GM19035 (cell line): ENCODE measurements around the gene SLC28A1.

Source experiments
- ATAC-seq: cut with Tn5 transposase; IDR thresholded peaks from one replicate; pipeline ENCODE4 v1.9.1; 2021; ENCODE audit not compliant: unreplicated experiment

The SLC28A1 gene

DNA sequence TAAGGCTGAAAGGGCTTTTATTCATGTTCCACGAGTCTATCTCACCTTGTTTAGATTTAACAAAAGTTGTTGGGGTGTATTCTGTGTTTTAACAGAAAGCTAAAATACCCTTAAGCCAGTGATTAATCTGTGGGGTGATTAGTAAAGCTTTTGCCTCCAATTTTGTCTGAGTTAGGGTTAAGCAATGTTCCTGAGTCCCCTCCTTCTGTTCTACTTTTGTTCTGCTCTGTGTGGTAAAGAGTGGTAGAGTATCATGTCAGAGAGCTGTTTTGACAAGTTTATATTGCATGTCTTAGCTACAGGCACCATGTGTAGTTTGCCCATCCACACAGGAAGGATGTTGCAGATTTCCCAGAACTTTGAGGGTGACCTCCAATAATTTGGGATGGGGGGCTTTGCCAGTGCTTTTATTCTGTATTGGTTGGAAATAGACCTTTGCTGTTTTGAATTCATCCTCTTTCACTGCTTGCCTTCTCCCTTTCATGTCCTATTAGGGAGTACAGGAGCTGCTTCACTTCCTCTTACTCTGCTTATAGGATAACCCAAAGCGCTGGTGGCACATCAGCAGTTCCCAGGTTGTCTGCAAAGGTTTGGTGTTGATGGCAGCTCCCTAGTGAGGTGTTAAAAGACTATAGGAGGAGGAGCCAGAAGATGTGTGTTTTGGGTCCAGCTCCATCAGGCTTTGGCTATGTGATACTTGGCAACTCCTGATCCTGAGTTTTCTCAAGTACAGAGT lies 104.6 kb downstream of the SLC28A1 start:
- ATAC-seq, result no peak

DNA sequence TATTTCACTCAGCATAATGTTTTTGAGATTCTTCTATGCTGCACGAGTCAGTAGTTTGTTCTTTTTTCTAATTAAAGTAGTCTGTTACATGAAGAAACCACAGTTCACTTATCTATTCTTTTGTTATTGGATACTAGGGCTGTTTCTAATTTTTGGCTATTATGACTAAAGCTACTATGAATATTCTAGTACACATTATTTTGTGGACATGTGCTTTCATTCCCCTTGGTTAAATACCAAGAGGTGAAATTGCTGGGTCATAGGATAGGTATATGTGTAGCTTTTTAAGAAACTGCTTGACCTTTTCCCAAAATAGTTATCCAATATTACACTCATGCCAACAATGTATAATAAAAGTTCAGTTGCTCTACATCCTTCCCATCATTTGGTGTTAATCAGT lies 106.0 kb downstream of the SLC28A1 start:
- ATAC-seq, result no peak

DNA sequence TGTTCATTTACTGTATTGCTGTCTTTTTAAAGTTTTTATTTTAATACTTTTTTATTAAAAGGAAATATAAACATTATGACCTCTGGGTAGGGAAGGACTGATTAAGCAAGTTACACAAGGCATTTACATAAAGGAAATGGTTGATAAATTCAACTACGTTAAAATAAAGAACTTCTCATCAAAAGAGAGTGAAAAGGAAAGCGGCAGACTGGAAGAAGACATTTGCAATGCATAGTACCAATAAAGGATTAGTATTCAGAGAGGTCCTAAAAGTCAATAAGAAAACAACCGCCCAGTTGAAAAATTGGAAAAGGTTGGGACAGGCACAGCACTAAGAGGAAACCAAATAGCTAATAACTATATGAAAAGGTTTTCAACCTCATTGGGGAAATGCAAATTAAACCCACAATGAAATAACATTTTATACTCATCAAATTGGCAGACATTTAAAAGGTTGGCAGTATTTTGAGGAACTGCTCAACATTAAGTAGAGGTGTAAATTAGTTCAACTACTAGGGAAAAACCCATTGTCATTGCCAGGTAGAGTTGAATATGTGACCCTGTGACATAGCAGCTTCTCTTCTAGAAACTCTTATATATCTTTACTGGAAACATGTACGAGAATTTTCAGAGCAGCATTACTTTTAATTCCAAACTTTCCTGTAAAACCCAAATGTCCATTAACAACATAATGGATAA lies 106.7 kb downstream of the SLC28A1 start:
- no peak for ATAC-seq

DNA sequence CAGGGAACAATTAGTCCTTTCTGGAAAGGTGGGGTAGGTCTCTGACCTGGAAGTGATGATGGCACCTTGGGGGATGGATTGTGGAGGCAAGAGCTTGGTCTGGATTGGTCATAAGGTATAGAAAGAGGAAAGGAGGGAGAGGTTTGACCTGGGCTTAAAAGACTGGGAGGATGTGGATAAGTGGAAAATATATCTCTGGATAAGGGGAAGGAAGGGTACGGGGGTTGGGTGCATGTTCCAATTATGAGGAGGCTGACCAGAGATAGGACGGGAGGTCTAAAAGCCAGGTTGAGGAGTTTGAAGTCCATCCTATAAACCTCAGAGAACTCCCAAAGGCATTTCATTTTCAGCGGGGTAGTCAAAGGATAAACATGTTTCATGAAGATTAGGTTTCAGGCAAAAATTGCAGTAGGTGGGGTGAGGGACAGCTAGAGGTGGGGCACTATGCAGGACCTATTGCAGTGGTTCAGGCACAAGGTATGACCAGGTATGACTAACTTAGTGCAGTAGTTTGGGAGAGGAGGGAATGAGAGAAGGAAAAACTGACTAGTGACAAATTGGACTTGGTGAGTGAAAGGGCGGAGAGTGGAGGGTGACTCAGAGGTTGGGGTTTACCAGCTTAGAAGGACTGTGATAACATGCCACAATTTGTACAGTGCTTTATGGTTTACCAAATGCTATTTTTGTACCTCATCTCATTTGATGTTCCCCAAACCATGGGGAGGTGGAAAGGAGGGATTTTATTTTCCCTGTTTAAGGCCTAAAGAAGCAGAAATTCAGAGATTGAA lies 107.9 kb downstream of the SLC28A1 start:
- ATAC-seq, result no peak
